Fibroblast of gingiva (primary cell): ENCODE data around the gene PLCB2.

Experiments
- DNase-seq: peaks from one replicate; pipeline ENCODE4 v3.0.0-alpha.2; 2011; ENCODE audit warnings: low read depth

Gene PLCB2

GRCh38 chr15:40323953-40324937, 16.5 kb upstream of the PLCB2 start:
- no peak for DNase-seq

DNA sequence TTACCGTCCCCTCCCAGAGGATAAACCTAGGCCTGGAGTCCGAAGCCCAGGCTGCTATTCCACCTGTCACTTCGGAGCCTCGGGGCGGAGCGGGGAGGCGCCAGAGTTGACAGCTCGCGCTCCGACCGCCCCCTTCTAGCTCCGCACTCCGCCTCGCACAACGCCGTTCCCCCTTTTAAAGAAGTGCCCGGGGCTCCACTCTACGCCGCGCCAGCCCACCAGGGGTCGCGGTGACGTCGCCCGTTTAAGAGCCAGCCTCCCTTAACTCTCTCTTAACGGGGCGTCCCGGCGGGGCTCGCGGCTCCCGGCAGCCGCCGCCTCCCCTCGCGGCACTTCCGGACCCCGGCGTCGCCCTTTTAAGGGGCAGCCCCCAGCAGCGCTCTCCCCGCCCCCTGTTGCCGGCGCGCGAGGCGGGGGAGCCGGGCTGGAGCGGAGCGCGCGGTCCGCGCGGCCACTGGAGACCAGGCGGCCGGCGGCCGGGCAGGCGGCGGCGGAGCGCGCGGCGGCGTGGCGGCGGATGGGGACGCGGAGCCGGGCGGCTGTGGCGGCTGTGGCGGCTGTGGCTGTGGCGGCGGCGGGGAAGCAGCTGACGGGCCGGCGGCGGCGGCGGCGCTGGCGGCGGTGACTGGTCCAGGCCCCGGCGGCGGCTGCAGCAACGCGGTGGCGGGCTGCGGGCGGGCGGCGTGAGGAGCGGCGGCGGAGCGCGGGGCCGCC, 15.7 kb upstream of the PLCB2 start, which contains the start of gene INAFM2:
Gene INAFM2 (plus strand): TSS at position 454 of the 714 bp plus-strand sequence. CDS start 364 bp downstream, outside the sequence.
- peak; percentile 91 for DNase-seq

- DNase-seq, result no peak
These were observed 14.9 kb upstream of the PLCB2 start for GRCh38 chr15:40322531-40323238.

DNA sequence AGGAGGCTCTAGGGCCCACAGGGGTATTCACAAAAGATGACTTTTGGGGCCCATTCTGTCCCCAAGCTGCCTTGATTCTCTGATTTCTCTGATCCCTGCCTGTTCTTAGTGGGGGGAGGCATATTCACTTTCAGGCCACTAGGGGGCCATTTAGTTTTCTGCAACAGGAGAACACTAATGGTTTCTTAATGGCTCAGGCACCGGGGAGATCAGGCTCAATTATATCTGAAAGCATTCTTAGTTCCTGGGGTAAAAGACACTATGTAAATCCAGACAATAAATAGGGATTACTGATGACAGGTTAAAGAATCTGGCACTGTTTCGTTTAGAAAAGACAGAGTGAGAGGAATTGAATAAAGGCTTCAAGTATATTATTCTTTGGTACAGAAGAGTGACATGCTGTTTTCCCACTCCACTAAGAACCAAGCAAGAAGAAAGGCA, 13.2 kb upstream of the PLCB2 start:
- peak; percentile 62 for DNase-seq

- DNase-seq, result no peak
These were observed 12.7 kb upstream of the PLCB2 start for GRCh38 chr15:40320409-40320808.

GRCh38 chr15:40317580-40317979, 9.8 kb upstream of the PLCB2 start:
- no peak for DNase-seq

GRCh38 chr15:40316931-40317330, 9.2 kb upstream of the PLCB2 start:
- no peak for DNase-seq

- DNase-seq, result peak; percentile 55
These were observed 7.1 kb upstream of the PLCB2 start for GRCh38 chr15:40314723-40315276.

GRCh38 chr15:40313531-40314398, 6.0 kb upstream of the PLCB2 start:
- no peak for DNase-seq

DNA sequence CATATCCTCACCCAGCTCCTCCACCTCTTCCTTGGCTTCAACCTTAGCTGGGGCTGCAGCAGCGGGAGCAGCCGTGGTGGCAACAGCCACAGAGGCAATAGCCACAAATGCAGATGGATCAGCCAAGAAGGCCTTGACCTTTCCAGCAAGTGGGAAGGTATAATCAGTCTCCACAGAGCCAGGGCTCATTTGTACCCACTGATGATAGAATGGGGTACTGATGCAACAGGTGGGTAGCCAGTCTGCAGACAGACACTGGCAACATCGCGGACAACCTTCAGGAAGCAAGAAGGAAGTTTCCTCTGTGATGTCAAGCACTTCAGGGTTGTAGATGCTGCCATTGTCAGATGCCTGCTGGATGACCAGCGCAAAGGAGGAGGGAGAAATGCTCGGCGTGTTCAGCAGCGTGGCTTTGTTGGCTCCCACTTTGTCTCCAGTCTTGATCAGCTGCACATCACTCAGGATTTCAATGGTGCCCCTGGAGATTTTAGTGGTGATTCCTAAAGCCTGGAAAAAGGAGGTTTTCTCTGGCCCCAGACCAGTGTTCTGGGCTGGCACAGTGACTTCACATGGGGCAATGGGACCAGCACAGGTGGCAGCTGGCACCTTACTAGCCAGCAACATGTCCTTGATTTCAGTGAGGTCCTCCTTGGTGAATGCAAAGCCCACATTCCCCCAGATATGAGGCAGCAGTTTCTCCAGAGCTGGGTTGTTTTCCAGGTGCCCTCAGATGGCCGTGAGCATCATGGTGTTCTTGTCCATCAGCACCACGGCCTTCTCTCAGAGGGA, 4.8 kb upstream of the PLCB2 start:
- no peak for DNase-seq

DNA sequence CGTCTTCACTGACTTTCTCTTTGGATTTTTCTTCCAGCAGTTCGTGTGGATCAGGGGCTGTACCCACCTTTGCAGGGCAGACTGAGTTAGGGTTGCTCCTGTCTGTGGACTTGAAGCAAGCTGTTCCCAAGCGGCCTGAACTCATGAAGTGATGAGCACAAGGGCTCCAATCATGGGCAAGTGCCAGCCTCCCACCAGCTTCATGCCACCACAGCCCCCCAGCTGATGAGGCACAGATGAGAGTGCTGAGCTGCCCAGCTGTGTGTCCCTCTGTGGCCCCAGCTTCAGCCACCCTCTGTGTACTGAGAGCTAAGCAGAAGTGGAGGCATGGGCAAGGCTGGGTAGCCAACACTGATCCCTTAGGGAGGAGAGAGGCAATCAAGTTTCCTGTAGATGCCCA, 3.3 kb upstream of the PLCB2 start:
- no peak for DNase-seq

- DNase-seq, result no peak
These were observed 2.5 kb upstream of the PLCB2 start for GRCh38 chr15:40310001-40310959.

GRCh38 chr15:40309344-40309862, 1.7 kb upstream of the PLCB2 start:
- no peak for DNase-seq

DNA sequence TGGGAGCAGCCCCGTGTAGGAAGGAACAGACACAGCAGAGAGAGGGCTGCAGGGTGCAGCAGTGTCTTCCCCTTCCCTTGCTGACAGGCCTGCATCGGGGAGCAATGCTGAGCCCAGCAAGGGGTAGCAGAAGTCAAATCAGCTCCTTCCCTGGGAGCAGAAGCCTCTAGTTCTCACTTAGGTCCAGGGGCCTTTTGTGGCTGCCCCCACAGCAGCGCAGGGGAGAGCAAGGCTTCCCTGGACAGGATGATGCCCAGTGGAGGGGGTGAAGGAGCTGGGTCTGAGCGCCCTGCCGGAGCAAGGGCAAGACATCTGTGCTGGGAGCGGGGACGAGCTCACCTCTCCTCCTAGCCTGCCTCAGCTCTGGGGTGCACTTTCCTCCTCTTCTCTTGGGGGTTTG, 827 bp downstream of the PLCB2 start:
- no peak for DNase-seq

DNA sequence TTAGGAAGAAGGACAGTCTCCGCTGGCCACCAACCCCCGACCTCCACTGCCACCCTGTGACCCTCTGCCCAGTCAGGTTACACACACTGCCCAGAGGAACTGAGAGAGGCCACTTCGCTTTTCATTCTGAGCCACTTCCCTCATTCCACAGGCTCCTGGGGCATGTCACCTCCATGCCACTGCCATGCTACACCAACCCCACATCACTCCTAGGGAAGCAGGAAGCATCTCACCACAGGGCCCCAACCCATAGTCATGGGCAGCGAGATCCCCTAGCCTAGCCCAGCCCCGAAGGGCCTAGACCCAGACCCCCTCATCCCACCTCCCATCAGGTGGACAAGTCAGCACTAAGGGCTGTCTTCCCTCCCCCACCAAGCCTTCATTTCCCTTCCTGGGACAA, 1.4 kb downstream of the PLCB2 start:
- no peak for DNase-seq

- no peak for DNase-seq
These were observed 2.5 kb downstream of the PLCB2 start for GRCh38 chr15:40305281-40305680.

GRCh38 chr15:40303576-40303975, 4.2 kb downstream of the PLCB2 start:
- no peak for DNase-seq

GRCh38 chr15:40302981-40303380, 4.8 kb downstream of the PLCB2 start:
- DNase-seq, result no peak
